GM18868 (cell line): Measurements from ENCODE around the gene CD180.

Source experiments
- ATAC-seq: cut with Tn5 transposase; IDR thresholded peaks from one replicate; pipeline ENCODE4 v1.9.1; 2021; ENCODE audit warnings: mild to moderate bottlenecking, moderate library complexity; ENCODE audit not compliant: unreplicated experiment

Gene CD180

GRCh38 chr5:67163863-67164595 lies 32.6 kb downstream of the CD180 start:
- no peak for ATAC-seq

- ATAC-seq: no peak
Observed at GRCh38 chr5:67163231-67163756, 33.3 kb downstream of the CD180 start.

GRCh38 chr5:67161767-67162166 lies 34.8 kb downstream of the CD180 start:
- ATAC-seq: no peak

- no peak for ATAC-seq
Observed at GRCh38 chr5:67160985-67161384, 35.6 kb downstream of the CD180 start.

GRCh38 chr5:67160272-67160671 lies 36.3 kb downstream of the CD180 start:
- ATAC-seq: no peak

- peak; percentile 57 for ATAC-seq
Observed at GRCh38 chr5:67156976-67157583, 39.5 kb downstream of the CD180 start.

GRCh38 chr5:67154556-67155206 lies 41.9 kb downstream of the CD180 start:
- ATAC-seq: no peak

GRCh38 chr5:67153292-67153691 lies 43.3 kb downstream of the CD180 start:
- ATAC-seq: no peak

- no peak for ATAC-seq
Observed at GRCh38 chr5:67152400-67152799, 44.2 kb downstream of the CD180 start.

GRCh38 chr5:67149951-67150523 lies 46.6 kb downstream of the CD180 start:
- no peak for ATAC-seq

- ATAC-seq: no peak
Observed at GRCh38 chr5:67149057-67149950, 47.3 kb downstream of the CD180 start.

- ATAC-seq: no peak
Observed at GRCh38 chr5:67147760-67148159, 48.8 kb downstream of the CD180 start.

GRCh38 chr5:67146981-67147380 lies 49.6 kb downstream of the CD180 start:
- ATAC-seq: no peak

- ATAC-seq: no peak
Observed at GRCh38 chr5:67146574-67146973, 50.0 kb downstream of the CD180 start.

GRCh38 chr5:67144183-67144639 lies 52.4 kb downstream of the CD180 start:
- ATAC-seq: no peak

- ATAC-seq: no peak
Observed at GRCh38 chr5:67143549-67143948, 53.0 kb downstream of the CD180 start.

GRCh38 chr5:67142816-67143215 lies 53.8 kb downstream of the CD180 start:
- ATAC-seq: no peak

- no peak for ATAC-seq
Observed at GRCh38 chr5:67141644-67142043, 55.0 kb downstream of the CD180 start.

- ATAC-seq: no peak
Observed at GRCh38 chr5:67140413-67140812, 56.2 kb downstream of the CD180 start.

GRCh38 chr5:67139030-67139429 lies 57.6 kb downstream of the CD180 start:
- no peak for ATAC-seq
